Astrocyte (in vitro differentiated cells and primary cell): Measurements from ENCODE around the gene BPHL. TPM values are rescaled to one million over a fixed set of nuclear protein-coding genes. Genes with fewer than 3 reads are reported as not detected.
"Not testable (repeated sequence)": the region's sequence is repeated elsewhere in the genome, so short reads cannot be mapped to it uniquely, and the experiment has no call there.

ENCODE experiments used
- DNase-seq: peaks from one replicate; pipeline ENCODE4 v3.0.0-alpha.2; 2010; ENCODE audit warnings: low read depth
- FAIRE-seq: peaks from 2 replicates; lab custom pipeline; 2011; peaks lifted over from hg19 to GRCh38; lab: Jason Lieb, UNC
- H2AFZ ChIP-seq: 2 replicates; pipeline ENCODE4 v1.6.0; 2012; ENCODE audit warnings: low read depth, low read length, inconsistent platforms
- H3K27ac ChIP-seq: 2 replicates; pipeline ENCODE4 v1.5.1; 2011; ENCODE audit warnings: low read depth, low read length, inconsistent platforms
- H3K27me3 ChIP-seq: 2 replicates; pipeline ENCODE4 v1.6.0; 2011; ENCODE audit warnings: low read length, inconsistent platforms; ENCODE audit not compliant: insufficient read depth
- H3K36me3 ChIP-seq: 2 replicates; pipeline ENCODE4 v1.5.1; 2011; ENCODE audit warnings: low read length, inconsistent platforms; ENCODE audit not compliant: insufficient read depth
- H3K4me1 ChIP-seq: 2 replicates; pipeline ENCODE4 v1.5.1; 2011; ENCODE audit warnings: low read length, inconsistent platforms; ENCODE audit not compliant: insufficient read depth
- H3K4me2 ChIP-seq: 2 replicates; pipeline ENCODE4 v1.6.0; 2012; ENCODE audit warnings: low read length, inconsistent platforms
- H3K4me3 ChIP-seq: 2 replicates; pipeline ENCODE4 v1.5.1; 2011; ENCODE audit warnings: low read depth, mild to moderate bottlenecking, low read length, inconsistent platforms; ENCODE audit not compliant: insufficient read depth
- H3K79me2 ChIP-seq: 2 replicates; pipeline ENCODE4 v1.6.0; 2012; ENCODE audit warnings: mild to moderate bottlenecking, low read length, inconsistent platforms; ENCODE audit not compliant: insufficient read depth
- H3K9ac ChIP-seq: 2 replicates; pipeline ENCODE4 v1.6.0; 2012; ENCODE audit warnings: mild to moderate bottlenecking, low read length, inconsistent platforms
- H3K9me3 ChIP-seq: 2 replicates; pipeline ENCODE4 v1.5.1; 2012; ENCODE audit warnings: low read depth, mild to moderate bottlenecking, low read length, inconsistent platforms; ENCODE audit not compliant: insufficient read depth
- H4K20me1 ChIP-seq: 2 replicates; pipeline ENCODE4 v1.6.0; 2012; ENCODE audit warnings: low read length, inconsistent platforms; ENCODE audit not compliant: insufficient read depth
- H3K27ac Mint-ChIP-seq: one replicate; pipeline ENCODE4 v1.8.0; 2021; ENCODE audit warnings: mild to moderate bottlenecking, mixed read lengths; ENCODE audit not compliant: unreplicated experiment
- H3K27me3 Mint-ChIP-seq: one replicate; pipeline ENCODE4 v1.8.0; 2021; ENCODE audit warnings: low read depth, mixed read lengths; ENCODE audit not compliant: unreplicated experiment
- H3K36me3 Mint-ChIP-seq: one replicate; pipeline ENCODE4 v1.8.0; 2021; ENCODE audit warnings: low read depth, mixed read lengths; ENCODE audit not compliant: unreplicated experiment
- H3K4me1 Mint-ChIP-seq: one replicate; pipeline ENCODE4 v1.8.0; 2021; ENCODE audit warnings: low read depth, mixed read lengths; ENCODE audit not compliant: unreplicated experiment
- H3K4me3 Mint-ChIP-seq: one replicate; pipeline ENCODE4 v1.8.0; 2021; ENCODE audit warnings: mild to moderate bottlenecking, moderate library complexity, mixed read lengths; ENCODE audit not compliant: unreplicated experiment
- H3K9me3 Mint-ChIP-seq: one replicate; pipeline ENCODE4 v1.8.0; 2021; ENCODE audit warnings: mild to moderate bottlenecking, mixed read lengths; ENCODE audit not compliant: unreplicated experiment
- CTCF ChIP-seq: IDR thresholded peaks from 2 replicates; pipeline ENCODE4 v1.5.1; 2011; ENCODE audit warnings: low read depth, mild to moderate bottlenecking, inconsistent platforms, low read length, moderate library complexity; ENCODE audit not compliant: insufficient read depth
- total RNA-seq: library from RNA; stranded (reverse); gene quantifications from 2 replicates; pipeline ENCODE4 v1.2.1, GENCODE V29; 2021

Gene BPHL
- total RNA-seq, 1 donor from 2014 or later: 22.7 TPM

- Mint-ChIP-seq H3K4me1 (peaks cover 45% of the 10 kb centered on the region), H3K27me3 (no peaks in the 10 kb centered on the region), H3K4me3 (peak overlapping the region; percentile 60), H3K36me3 (no peaks in the 10 kb centered on the region), H3K9me3 (no peaks in the 10 kb centered on the region), H3K27ac (peak overlapping the region; percentile 64)
- FAIRE-seq (no peak), DNase-seq (peak; percentile 80)
- Histone ChIP-seq H3K27ac (peak overlapping the region; percentile 63), H3K9ac (peak overlapping the region; percentile 23), H3K27me3 (no peaks in the 10 kb centered on the region), H4K20me1 (no peaks in the 10 kb centered on the region), H3K4me3 (no peak overlapping the region), H3K79me2 (no peaks in the 10 kb centered on the region), H3K4me1 (peaks cover 19% of the 10 kb centered on the region), H3K9me3 (no peaks in the 10 kb centered on the region), H3K4me2 (peak overlapping the region; percentile 70), H2AFZ (no peak overlapping the region), H3K36me3 (no peaks in the 10 kb centered on the region)
- TF ChIP-seq CTCF: no peak
Measured at GRCh38 chr6:3165631-3166534, 47.4 kb downstream of the BPHL start.

GRCh38 chr6:3166535-3167225 lies 48.2 kb downstream of the BPHL start:
- not testable (repeated sequence) for FAIRE-seq, H3K27me3 Mint-ChIP-seq, H3K27me3 ChIP-seq, H2AFZ ChIP-seq, H3K79me2 ChIP-seq, H4K20me1 ChIP-seq, H3K9me3 ChIP-seq, H3K36me3 Mint-ChIP-seq, DNase-seq, H3K9me3 Mint-ChIP-seq, H3K27ac ChIP-seq, H3K36me3 ChIP-seq, H3K4me3 ChIP-seq
- Mint-ChIP-seq H3K4me1 (peaks cover 49% of the 10 kb centered on the region), H3K27ac (peak overlapping the region; percentile 75), H3K4me3 (peak overlapping the region; percentile 13)
- Histone ChIP-seq H3K9ac (peak overlapping the region; percentile 23), H3K4me2 (peak overlapping the region; percentile 70), H3K4me1 (peaks cover 22% of the 10 kb centered on the region)

DNA sequence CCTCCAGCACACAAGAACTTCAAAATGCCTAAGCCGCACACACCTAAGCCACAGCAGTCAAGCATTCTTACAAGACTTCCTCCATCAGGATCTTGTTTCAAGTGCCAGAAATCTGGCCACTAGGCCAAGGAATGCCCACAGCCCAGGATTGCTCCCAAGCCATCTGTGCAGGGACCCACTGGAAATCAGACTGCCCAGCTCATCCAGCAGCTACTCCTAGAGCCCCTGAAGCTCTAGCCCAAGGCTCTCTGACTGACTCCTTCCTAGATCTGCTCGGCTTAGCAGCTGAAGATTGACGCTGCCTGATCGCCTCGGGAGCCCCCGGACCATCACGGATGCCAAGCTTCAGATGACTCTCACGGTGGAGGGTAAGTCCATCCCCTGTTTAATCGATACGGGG lies 49.5 kb downstream of the BPHL start:
- not testable (repeated sequence) for H3K27me3 Mint-ChIP-seq, H3K4me2 ChIP-seq, H3K9me3 ChIP-seq, H3K79me2 ChIP-seq, H3K9me3 Mint-ChIP-seq, H3K36me3 Mint-ChIP-seq, H3K27me3 ChIP-seq, FAIRE-seq, H3K4me3 ChIP-seq, H3K27ac ChIP-seq, DNase-seq, H4K20me1 ChIP-seq, H3K36me3 ChIP-seq, H3K9ac ChIP-seq, H3K4me3 Mint-ChIP-seq, H2AFZ ChIP-seq
- Mint-ChIP-seq H3K4me1 (peaks cover 58% of the 10 kb centered on the region), H3K27ac (peak overlapping the region; percentile 28)
- peaks cover 19% of the 10 kb centered on the region for H3K4me1 ChIP-seq

DNA sequence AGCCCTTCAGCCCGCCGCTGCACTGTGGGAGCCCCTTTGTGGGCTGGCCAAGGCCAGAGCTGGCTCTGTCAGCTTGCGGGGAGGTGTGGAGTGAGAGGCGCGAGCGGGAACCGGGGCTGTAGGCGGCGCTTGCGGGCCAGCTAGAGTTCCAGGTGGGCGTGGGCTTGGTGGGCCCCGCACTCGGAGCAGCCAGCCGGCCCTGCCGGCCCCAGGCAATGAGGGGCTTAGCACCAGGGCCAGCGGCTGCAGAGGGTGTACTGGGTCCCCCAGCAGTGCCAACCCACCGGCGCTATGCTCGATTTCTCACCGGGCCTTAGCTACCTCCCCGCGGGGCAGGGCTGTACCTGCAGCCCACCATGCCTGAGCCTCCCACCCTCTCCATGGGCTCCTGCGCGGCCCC lies 52.2 kb downstream of the BPHL start:
- H2AFZ ChIP-seq, H3K4me2 ChIP-seq, H3K9ac ChIP-seq, H3K27ac ChIP-seq, H3K36me3 Mint-ChIP-seq, H3K9me3 ChIP-seq, DNase-seq, H3K36me3 ChIP-seq, FAIRE-seq, H3K27ac Mint-ChIP-seq, H3K27me3 Mint-ChIP-seq, H3K27me3 ChIP-seq, H3K79me2 ChIP-seq, H3K4me3 ChIP-seq, H3K4me3 Mint-ChIP-seq, H3K9me3 Mint-ChIP-seq, H4K20me1 ChIP-seq: not testable (repeated sequence)
- H3K4me1 Mint-ChIP-seq: peaks cover 44% of the 10 kb centered on the region
- H3K4me1 ChIP-seq: peaks cover 13% of the 10 kb centered on the region

- Histone ChIP-seq H2AFZ (peak overlapping the region; percentile 14), H3K4me2 (peak overlapping the region; percentile 46), H3K9ac (peak overlapping the region; percentile 46), H3K27ac (peak overlapping the region; percentile 79)
- not testable (repeated sequence) for H3K27me3 ChIP-seq, H3K79me2 ChIP-seq, FAIRE-seq, H3K36me3 ChIP-seq, H3K27me3 Mint-ChIP-seq, H3K9me3 Mint-ChIP-seq, H4K20me1 ChIP-seq, H3K4me3 ChIP-seq, H3K36me3 Mint-ChIP-seq, H3K9me3 ChIP-seq, H3K4me1 ChIP-seq
- peak overlapping the region; percentile 36 for H3K4me3 Mint-ChIP-seq
- peak overlapping the region; percentile 99 for H3K27ac Mint-ChIP-seq
- peak; percentile 97 for DNase-seq
- H3K4me1 Mint-ChIP-seq: peaks cover 40% of the 10 kb centered on the region
Measured at GRCh38 chr6:3171313-3172175, 53.0 kb downstream of the BPHL start.
